IPS-NIHi7 (cell line): Measurements from ENCODE around the gene ANKRD52.
"Not testable (repeated sequence)": the region's sequence is repeated elsewhere in the genome, so short reads cannot be mapped to it uniquely, and the experiment has no call there.

ENCODE experiments used
- DNase-seq: peaks from one replicate; pipeline ENCODE4 v3.0.0; 2012; ENCODE audit warnings: mixed read lengths; ENCODE audit errors: extremely low spot score

Gene ANKRD52

DNA sequence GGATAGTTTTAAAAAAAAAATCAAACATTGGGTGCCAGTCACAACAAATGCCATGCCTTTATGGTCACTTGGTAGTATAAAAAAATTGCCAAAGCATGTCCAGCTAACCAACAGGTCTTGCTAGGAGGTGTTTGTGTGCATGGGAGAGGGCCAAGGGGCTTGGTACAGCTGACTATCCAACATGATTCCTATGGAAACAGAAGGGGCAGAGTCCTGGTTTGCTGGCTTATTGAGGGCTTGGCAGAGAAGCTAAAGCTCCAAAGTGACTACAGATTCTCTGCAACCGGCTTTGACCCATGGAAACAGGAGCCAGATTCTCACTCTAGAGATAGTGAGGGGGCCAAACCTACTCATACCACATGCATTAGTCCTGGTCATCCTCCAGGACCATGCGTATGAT lies 14.3 kb upstream of the ANKRD52 start:
- not testable (repeated sequence) for DNase-seq

DNA sequence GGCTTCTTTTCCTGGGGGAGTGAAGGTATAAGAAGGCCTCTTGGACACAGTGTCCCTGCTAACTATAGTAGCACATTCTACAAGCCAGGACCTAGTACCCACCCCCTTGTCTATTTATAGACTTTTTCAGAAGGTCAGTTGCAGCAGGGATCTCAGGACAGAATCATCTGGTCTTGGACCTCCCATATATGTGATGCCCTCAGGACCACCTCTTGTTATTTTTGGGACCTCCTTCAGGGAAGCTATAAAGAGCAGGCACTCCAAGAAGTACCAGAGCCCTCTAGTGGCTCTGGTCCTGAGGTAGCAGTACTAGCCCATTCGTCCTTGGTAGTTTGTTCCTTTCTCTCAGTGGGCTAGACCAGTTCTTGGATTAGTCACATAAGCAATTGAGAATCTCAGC lies 12.8 kb upstream of the ANKRD52 start:
- peak; percentile 71 for DNase-seq

DNA sequence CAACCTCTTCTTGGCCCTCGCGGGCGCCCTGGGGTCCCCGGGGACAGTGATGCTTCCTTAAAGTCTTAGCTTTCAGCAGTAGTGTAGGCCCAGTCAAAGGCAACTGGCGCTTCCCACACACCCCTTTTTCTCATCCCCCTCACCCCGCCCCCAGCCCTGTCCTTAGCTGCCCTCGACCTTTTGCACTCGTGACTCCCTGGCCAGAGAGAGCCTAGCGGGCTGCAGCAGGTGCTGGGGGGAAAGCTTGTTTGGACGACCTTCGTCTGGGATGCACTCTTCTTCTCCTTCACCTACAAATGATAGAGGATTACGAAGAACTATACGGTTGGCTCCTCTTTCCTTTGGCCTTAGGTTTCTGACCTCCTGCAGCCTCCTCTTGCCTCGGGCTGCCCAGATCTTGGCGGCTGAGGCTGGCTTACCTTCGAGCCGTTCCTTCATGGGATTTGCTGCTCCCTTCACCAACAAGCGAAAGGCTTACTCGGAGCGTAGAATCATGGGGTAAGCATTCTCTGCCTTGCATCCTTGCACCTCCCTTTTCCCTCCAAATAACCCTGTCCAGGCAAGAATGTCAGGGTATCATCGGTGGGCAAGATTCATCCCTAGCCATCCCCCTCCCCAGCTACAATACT lies 9.4 kb upstream of the ANKRD52 start:
- DNase-seq, result peak; percentile 56

DNA sequence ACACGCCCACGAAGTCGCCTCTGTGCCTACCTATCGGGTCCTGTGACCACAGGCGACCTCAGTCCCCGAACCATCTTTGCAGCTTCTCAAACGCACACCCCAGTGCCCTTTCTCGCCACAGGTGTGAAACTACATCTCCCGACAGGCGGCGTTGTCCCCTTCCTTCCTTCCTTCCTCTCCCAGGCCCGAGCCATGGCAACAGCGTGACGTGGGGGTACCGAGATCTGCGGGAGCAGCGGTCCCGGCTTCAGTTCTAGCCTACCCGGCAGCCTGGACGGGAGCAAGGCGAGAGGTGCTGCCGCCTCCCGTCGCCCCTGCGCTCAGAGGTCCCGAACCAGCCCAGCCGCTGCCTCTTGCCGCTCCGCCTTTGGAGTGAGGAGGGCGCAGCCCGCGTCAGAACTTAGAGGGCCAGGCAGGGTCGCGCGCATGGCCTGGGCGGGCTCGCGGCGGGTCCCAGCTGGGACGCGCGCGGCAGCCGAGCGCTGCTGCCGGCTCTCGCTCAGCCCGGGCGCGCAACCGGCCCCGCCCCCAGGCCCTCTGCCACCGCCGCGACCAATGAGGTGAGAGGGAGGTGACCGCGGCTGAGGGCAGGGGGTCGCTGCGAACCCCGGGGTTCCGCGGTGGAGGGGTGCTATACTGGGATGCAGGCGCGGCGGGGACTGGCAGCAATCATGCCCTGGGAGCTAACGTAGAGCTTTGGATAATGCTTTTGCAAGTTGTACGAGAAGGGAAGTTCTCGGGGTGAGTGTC lies 8.7 kb upstream of the ANKRD52 start, which contains the start of gene COQ10A:
TSS of gene COQ10A (plus strand) at position 250 of the 750 bp plus-strand sequence. CDS start at position 427, 177 bp downstream.
- peak; percentile 99 for DNase-seq

DNA sequence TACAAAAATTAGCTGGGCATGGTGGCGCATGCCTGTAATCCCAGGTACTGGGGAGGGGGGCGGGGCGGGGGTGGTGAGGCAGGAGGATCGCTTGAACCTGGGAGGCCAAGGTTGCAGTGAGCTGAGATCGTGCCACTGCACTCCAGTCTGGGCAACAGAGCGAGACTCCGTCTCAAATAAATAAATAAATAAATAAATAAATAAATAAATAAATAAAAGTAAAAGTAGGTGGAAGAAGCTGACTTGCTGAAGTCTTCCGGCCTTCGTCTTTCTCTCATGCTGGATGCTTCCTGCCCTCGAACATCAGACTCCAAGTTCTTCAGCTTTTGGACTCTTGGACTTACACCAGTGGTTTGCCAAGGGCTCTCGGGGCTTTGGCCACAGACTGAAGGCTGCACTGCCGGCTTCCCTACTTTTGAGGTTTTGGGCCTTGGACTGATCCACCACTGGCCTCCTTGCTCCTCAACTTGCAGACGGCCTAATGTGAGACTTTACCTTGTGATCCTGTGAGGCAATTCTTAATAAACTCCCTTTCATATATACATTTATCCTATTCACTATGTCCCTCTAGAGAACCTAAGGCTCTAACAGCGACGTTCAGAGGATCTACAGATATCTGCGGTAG lies 8.0 kb upstream of the ANKRD52 start:
- not testable (repeated sequence) for DNase-seq

DNA sequence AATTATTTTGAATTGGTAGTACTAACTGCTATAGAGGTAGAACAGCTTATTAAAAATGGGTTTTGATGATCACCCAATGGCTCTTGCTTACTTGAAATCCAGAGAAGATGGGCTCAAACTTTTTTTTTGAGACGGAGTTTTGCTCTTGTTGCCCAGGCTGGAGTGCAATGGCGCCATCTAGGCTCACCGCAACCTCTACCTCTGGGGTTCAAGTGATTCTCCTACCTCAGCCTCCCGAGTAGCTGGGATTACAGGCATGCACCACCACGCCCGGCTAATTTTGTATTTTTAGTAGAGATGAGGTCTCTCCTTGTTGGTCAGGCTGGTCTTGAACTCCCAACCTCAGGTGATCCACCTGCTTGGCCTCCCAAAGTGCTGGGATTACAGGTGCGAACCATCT lies 4.8 kb upstream of the ANKRD52 start:
- DNase-seq, result not testable (repeated sequence)

DNA sequence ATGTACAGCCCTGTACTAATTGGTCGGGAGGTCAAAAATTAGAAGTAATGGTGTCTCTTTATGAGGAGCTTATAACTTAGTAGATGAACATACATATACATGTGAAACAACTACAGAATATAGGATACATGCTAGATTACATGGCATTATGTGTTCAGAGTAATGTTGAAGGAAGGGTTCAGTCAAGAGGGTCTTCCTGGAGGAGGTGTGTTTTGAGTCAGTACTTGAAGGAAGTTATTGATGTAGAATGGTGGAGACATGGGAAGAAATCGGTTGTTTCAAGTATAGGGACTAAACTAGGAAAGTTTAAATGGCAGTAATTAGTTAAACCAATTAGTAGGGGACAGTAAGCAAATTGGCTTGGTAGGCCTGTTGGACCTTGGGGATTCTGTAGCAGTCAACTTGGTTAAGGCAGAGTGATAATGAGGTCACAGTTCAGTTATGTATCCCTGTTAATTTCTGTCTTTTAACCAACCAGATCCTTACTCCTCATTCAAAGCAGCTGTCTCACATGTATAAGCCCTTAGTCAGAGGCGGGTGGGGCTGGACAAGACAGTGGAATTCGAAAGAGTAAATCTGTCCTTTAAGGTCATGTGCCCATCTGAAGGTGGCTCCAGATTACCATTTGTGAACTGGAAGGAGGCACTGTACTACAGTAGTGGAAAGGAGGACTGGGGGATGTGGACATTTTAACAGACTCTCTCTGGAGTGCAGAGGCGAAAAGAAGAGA lies 3.5 kb upstream of the ANKRD52 start:
- no peak for DNase-seq

DNA sequence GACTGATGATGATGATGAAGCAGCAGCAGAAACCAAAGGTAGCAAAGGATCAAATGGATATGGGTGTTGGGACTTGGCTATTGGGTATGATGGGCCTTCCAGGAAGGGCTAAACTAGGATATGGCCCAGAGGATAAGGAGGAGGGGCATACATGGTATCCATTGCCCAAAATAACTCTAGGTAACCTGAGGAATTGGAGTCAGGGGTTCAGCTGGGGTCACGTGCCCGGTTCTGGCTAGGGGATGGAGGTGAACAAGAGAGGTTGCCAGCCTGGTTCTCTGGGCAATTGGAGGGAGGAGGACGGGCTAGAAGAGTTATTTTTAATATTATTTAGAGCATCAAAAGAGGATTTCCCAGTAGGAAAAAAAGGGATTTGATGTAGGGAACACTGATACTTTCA lies 2.7 kb upstream of the ANKRD52 start:
- DNase-seq, result no peak

DNA sequence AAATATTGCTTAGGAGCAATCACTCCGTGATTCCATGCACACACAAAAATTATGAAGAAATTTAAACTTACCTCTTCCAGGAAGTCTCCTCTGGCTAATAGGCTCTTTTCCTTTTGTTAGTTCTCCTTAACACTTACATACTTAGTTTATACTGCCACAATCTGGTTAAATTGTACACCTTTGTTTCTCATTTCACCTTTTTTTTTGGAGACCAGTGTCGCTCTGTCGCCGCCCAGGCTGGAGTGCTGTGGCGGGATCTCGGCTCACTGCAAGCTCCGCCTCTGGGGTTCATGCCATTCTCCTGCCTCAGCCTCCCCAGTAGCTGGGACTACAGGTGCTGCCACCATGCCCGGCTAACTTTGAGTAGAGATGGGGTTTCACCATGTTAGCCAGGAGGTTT lies 2.2 kb upstream of the ANKRD52 start:
- no peak for DNase-seq

DNA sequence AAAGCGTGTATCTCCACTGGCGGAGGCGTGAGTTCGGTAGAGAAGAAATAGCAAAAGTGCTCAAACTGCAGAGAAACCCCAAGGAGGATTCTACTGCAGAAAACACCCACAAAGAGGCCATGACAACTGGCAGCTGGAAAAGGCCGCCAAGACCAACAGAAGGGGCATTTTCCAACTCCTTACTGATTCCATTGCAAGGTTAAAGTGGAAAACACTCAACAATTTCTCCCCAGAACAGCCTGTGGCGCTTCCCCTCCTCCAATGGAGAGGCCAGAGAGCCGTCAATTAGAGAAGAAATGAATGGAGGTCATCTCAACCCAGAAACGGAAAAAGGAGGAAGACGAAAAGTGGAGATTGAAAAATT lies 618 bp upstream of the ANKRD52 start:
- DNase-seq, result no peak

DNA sequence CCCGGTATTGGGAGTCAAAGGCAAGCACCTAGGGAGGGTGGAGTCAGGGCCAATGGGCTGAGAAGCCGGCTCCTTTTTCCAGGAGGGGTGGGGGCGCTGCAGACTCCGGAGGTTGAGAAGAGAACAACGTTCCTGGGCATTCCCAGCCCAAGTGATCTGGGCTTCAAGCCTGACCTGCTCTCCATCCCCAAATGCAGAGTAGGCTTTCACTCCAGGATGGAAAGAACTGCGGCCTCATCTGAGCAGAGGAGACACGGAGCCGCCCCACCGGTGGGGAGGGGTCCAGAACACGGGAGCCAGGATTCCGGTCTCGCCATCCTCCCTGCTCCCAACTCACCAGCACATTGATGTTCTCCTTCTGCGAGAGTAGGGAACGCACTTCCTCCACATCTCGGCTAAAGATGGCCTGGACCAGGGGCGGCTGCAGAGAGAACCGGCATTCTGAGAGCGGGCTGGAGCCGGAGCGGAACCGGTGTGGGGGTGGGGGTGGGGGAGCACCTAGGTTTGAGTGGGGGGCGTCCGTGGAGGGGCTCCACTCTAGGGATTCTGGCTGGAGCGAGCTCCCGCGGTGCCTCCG lies 605 bp downstream of the ANKRD52 start:
- DNase-seq, result peak; percentile 90

DNA sequence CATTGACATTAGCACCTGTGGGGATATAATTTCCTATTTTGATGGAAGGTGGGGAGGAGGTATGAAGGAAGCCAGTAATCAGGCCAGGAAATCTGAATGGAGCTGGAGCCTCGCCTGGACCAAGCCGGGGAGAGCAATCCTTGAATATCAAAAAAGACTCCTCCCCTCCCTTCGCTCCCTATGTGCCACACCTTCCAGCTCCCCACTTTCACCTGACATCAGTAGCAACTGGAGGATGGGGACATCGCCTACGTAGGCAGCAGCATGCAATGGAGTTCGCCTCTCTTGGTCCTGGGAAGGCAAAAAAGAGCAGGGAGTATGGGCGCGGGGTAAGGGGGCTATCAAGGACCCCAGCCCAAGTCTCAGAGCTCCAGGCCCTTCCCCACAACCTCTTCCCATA lies 1.1 kb downstream of the ANKRD52 start:
- no peak for DNase-seq

DNA sequence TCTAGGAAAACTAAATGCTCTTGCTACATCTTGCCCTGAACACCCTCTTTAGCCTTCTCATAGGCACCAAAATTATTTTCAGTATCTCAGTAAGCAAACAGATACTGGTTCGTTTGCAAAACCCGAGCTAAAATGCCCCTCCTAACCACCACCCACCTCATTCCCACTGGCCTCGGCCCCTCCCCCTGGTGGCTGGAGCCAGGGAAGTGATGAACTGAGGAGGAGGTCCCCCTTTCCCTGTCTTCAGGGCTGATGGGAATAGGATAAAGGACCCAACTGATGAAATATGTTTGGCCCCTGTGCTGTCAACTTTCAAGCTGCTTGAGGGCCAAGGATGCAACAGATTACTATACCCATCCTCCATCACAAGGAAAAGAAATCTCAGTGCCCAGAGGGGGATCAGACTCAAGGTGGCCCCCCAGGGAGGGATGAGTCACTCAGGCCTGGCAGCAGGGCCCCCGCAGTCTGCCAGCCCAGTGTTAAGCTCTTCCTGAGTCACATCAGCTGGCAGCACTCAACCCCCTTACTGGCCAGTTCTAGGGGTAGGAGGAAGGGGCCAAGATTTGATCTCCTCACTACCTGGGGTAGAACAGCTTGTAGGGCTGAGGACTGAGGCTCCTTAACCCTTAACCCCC lies 1.7 kb downstream of the ANKRD52 start:
- DNase-seq, result peak; percentile 57

DNA sequence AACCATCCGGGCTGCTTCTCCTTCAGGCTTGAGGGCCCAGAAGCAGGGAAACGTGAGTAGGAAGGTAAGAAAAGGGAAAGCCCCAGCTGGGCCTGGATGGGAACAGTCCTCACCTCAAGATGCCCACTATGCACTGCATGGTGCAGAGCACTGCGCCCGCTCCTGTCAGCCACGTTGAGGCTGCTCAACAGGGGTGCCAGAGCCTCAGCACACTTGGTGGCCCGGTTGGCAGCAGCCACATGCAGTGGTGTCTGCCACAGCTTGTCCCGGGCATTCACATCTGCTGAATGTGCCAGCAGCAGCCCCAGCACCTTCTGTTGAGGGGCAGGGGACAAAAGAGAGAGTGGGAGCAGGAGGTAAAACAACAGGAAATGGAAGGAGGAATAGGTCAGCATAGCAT lies 2.5 kb downstream of the ANKRD52 start:
- DNase-seq, result no peak

DNA sequence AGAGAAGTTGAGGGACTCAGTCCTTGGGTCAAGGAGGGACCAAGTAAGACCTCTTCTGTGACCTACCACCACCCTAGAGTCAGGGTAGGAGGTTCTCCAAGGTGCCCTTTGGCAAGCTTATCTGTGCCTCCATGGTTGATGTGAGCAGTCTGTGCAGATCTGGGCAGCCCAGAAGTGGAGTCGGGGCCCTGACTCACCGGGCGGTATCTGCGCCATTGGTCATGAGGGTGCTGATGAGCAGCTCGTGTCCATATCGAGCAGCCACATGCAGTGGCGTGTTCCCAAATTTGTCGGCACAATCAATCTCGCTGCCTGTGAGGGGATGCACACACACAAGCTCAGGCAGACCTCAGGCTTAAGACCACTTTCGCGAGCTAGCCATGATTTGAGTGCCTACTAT lies 5.1 kb downstream of the ANKRD52 start:
- DNase-seq, result no peak

DNA sequence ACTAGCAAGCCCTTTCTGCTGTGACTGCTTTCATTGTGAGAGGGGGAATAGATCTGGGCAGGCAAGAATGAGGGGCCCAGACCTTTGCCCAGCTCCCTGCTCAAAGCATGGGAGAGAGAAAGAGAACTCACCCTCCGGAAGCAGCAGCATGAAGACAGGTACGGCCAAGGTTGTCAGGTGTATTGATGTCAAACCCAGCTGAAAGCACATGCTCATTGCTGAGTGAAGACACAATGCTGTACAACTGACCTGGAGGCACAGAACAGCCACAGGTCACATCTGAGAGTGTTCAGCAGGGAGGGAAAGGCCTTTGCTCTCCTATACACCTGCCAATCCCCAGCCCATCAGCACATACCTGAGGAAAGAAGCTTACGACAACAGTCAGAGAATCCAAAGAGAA lies 5.5 kb downstream of the ANKRD52 start:
- no peak for DNase-seq

DNA sequence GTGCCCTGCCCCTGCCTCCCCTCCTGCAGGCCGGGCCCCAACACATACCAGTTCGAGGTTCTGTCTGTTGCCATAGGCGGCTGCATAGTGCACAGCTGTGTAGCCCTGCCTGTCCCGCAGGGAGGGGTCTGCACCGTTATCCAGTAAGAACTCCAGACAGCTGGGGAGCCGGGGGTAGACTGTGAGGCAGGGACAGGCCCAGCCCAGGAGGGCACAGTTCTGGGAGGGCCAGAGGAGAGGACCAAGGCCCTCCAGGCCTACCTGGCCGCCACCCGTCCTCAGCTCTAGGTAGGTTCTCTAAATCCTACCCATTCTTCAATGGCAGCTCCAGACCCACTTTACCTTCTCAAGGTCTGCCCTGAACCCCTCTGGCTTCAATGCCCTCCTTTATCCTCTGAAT lies 9.5 kb downstream of the ANKRD52 start:
- no peak for DNase-seq

DNA sequence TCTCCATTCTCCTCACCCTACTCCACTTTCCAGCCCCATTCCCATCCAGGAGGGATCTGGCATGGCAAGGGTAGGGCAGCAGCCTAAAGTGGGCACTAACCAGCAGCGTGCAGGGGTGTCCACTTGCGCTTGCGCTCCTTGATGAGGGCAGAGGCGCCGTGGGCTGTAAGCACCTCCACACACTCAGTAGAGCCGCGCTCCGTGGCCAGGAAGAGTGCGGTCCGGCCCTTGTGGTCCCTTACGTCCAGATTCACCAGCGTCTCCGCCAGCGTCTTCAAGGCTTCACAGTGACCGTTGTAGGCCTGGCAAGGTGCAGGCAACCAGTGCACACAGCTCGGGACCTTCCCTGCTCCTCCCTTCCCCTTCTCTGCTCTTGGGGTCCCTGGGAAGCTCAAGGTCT lies 10.3 kb downstream of the ANKRD52 start:
- no peak for DNase-seq

DNA sequence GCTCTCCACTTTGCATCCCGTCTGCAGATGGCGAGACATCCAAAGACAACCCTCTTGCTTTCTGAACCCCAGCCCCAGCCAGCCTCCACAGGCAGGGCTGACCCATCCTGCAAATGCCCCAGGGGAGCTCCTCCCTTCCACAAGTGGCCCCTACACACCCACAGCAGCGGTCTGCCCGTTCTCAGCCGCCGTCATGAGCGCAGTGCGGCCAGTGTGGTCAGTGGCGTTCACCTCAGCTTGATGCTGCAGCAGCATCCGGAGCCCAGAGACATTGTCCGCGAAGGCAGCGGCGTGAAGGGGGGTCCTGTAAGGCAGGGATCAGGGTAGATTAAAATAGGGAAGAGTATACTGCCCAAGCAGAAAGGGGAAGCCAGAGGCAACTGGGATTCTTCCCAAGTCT lies 13.7 kb downstream of the ANKRD52 start:
- DNase-seq, result no peak

DNA sequence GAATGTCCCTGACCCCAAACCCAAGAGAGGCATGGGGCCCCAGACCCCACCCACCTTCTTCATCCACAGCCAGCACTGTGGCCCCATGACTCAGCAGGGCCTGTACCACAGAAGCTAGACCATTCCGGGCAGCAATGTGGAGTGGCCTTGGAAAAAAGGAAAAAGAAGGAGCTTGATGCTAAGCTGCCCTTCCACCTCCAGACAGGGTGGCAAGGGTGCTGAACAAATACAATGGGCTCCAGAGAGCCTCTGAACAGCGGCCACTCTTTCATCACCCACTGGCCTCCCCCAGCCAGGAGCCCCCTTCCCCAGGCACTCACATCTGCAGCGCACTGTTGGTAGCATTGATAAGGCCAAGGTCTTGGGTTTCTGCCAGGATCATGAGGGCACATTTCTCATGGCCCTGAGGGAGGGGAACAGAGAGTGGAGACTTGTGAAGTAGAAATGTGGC lies 14.4 kb downstream of the ANKRD52 start:
- DNase-seq, result no peak

DNA sequence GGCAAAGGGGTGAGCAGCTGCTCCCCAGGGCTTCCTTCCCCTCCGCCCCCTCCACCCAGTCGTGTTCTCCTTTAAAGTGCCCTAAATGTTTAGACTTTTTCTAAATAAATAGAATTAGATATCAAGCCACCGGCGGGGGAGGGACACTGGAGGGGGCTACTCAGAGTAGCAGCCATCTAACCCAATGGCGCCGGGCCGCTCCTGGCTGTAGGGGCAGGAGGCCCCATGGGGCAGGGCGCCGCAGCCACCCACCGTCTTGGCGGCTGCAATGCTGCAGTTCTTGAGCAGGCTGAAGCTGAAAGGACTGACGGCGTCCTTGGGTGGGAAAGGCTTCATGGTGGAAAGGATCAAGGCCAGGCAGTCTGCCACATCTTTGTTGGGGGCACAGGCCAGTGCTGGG lies 15.2 kb downstream of the ANKRD52 start:
- no peak for DNase-seq
